Ishikawa (cell line): ENCODE data around the gene RB1.

Experiments
- EGR1 ChIP-seq: IDR thresholded peaks from 2 replicates; pipeline ENCODE4 v1.6.1; 2012
- FOXM1 ChIP-seq: IDR thresholded peaks from 2 replicates; pipeline ENCODE4 v1.6.1; 2012; ENCODE audit warnings: low read depth, borderline replicate concordance

GRCh38 chr13:48507021-48507420 is 203.5 kb downstream of the RB1 start:
- TF ChIP-seq FOXM1 (no peak), EGR1 (no peak)
